PC-3 (cell line): ENCODE measurements around the gene NR5A1. TPM values are rescaled to one million over a fixed set of nuclear protein-coding genes. Genes with fewer than 3 reads are reported as not detected.

Source experiments
- ATAC-seq: fragments of 200-7000 bp; cut with Tn5 transposase; 2 replicates; pipeline ENCODE4 v1.9.1; 2020; ENCODE audit warnings: mild to moderate bottlenecking, moderate library complexity
- BruUV-seq: library from RNA; stranded (reverse); fragments of 400-500 nt; replicated peaks from 2 replicates; lab custom pipeline; 2021; lab: Mats Ljungman, UMichigan
- CTCF ChIA-PET: fragments of 300-600 bp; sonication (Branson Sonifier 250); formaldehyde crosslinking; loops from one replicate; lab custom pipeline; 2022; ENCODE audit warnings: antibody characterized with exemption; lab: Charles Lee
- POLR2A ChIA-PET: fragments of 300-600 bp; sonication (Branson Sonifier 250); formaldehyde crosslinking; loops from one replicate; lab custom pipeline; 2022; ENCODE audit warnings: antibody characterized with exemption; ENCODE audit not compliant: unreplicated experiment; lab: Charles Lee
- DNase-seq: peaks from one replicate; pipeline ENCODE4 v3.0.0-alpha.2; 2015
- H2AFZ ChIP-seq: fragments of 300-600 bp; sonication (generic); 2 replicates; pipeline ENCODE4 v1.6.0; 2016; ENCODE audit warnings: antibody characterized with exemption, low read length
- H3F3A ChIP-seq: fragments of 300-600 bp; sonication (generic); one replicate; pipeline ENCODE4 v1.6.0; 2017; ENCODE audit warnings: antibody characterized with exemption, low read length, control low read depth, mild to moderate bottlenecking; ENCODE audit not compliant: unreplicated experiment
- H3K27ac ChIP-seq: fragments of 300-600 bp; sonication (generic); 2 replicates; pipeline ENCODE4 v1.5.1; 2016; ENCODE audit warnings: mild to moderate bottlenecking, low read length
- H3K27me3 ChIP-seq: fragments of 300-600 bp; sonication (generic); 2 replicates; pipeline ENCODE4 v1.6.1; 2016; ENCODE audit warnings: low read length, mixed read lengths
- H3K36me3 ChIP-seq: fragments of 300-600 bp; sonication (generic); 2 replicates; pipeline ENCODE4 v1.6.1; 2016; ENCODE audit warnings: low read depth, mixed run types, low read length, mixed read lengths
- H3K4me1 ChIP-seq: fragments of 300-600 bp; sonication (generic); 2 replicates; pipeline ENCODE4 v1.5.1; 2016; ENCODE audit warnings: low read length; ENCODE audit not compliant: insufficient read depth
- H3K4me2 ChIP-seq: fragments of 300-600 bp; sonication (generic); 2 replicates; pipeline ENCODE4 v1.6.0; 2016; ENCODE audit warnings: low read length
- H3K4me3 ChIP-seq: fragments of 300-600 bp; sonication (generic); 2 replicates; pipeline ENCODE4 v1.5.1; 2016; ENCODE audit warnings: mild to moderate bottlenecking, low read length, mixed read lengths
- H3K79me2 ChIP-seq: fragments of 300-600 bp; sonication (generic); 2 replicates; pipeline ENCODE4 v1.6.1; 2017; ENCODE audit warnings: low read length, mixed read lengths
- H3K9ac ChIP-seq: fragments of 300-600 bp; sonication (generic); 2 replicates; pipeline ENCODE4 v1.6.0; 2016; ENCODE audit warnings: mild to moderate bottlenecking, low read length
- H3K9me2 ChIP-seq: fragments of 300-600 bp; sonication (generic); replicated peaks from 2 replicates; pipeline ENCODE4 v1.6.1; 2016; ENCODE audit warnings: mixed run types, low read length, mixed read lengths
- H3K9me3 ChIP-seq: fragments of 300-600 bp; sonication (generic); 2 replicates; pipeline ENCODE4 v1.6.1; 2016; ENCODE audit warnings: low read length, mixed read lengths
- H4K20me1 ChIP-seq: fragments of 300-600 bp; sonication (generic); 2 replicates; pipeline ENCODE4 v1.6.1; 2016; ENCODE audit warnings: low read length, mixed read lengths
- CTCF ChIP-seq: fragments of 300-600 bp; sonication (generic); conservative IDR thresholded peaks from 2 replicates; pipeline ENCODE4 v1.5.1; 2017; ENCODE audit warnings: antibody characterized with exemption, low read depth, mild to moderate bottlenecking, low read length
- EZH2 ChIP-seq: fragments of 300-600 bp; sonication (generic); IDR thresholded peaks from one replicate; pipeline ENCODE4 v1.6.1; 2017; ENCODE audit warnings: antibody characterized with exemption, mild to moderate bottlenecking, low read length; ENCODE audit not compliant: unreplicated experiment
- EZH2phosphoT487 ChIP-seq: fragments of 300-600 bp; sonication (generic); IDR thresholded peaks from 2 replicates; pipeline ENCODE4 v1.6.1; 2018; ENCODE audit warnings: mild to moderate bottlenecking, antibody characterized with exemption, low read length, borderline replicate concordance
- intact Hi-C: fragments of 100-400 bp; cut with micrococcal nuclease; formaldehyde crosslinking; loops from 2 replicates; pipeline ENCODE4 v1.9.0; 2023
- total RNA-seq: library from RNA; depleted of rRNA; stranded (reverse); fragments of >200 nt; gene quantifications from 2 replicates; pipeline ENCODE4 v1.2.3, GENCODE V29; 2014

NR5A1 gene
- total RNA-seq, 1 experiment from 2014 or later: not detected

GRCh38 chr9:124439686-124440243, 67.4 kb downstream of the NR5A1 start:
- TF ChIP-seq CTCF: no peak
- BruUV-seq: no TSS peak
- no peak for ATAC-seq
- H2AFZ ChIP-seq: no peak overlapping the region
- no peak for DNase-seq
- no peak overlapping the region for H3K4me2 ChIP-seq
- H3K27me3 ChIP-seq: no peaks in the 10 kb centered on the region
- no peaks in the 10 kb centered on the region for H3K79me2 ChIP-seq
- no peak overlapping the region for H3K4me3 ChIP-seq
- ChIA-PET CTCF (no interaction called here), POLR2A (no interaction called here)
- H3K27ac ChIP-seq: no peak overlapping the region
- no peaks in the 10 kb centered on the region for H3K36me3 ChIP-seq
- intact Hi-C loops: no loop called here
- no peaks in the 10 kb centered on the region for H3K4me1 ChIP-seq
- H3K9ac ChIP-seq: no peak overlapping the region
- no peaks in the 10 kb centered on the region for H4K20me1 ChIP-seq
- no peaks in the 10 kb centered on the region for H3K9me3 ChIP-seq
- no peaks in the 10 kb centered on the region for H3K9me2 ChIP-seq
- H3F3A ChIP-seq: no peaks in the 10 kb centered on the region

- Histone ChIP-seq H4K20me1 (no peaks in the 10 kb centered on the region), H3K36me3 (no peaks in the 10 kb centered on the region), H3K79me2 (no peaks in the 10 kb centered on the region), H3K27ac (no peak overlapping the region), H3K4me3 (no peak overlapping the region), H3K27me3 (no peaks in the 10 kb centered on the region), H3K9ac (no peak overlapping the region), H2AFZ (no peak overlapping the region), H3K9me2 (no peaks in the 10 kb centered on the region), H3K4me1 (no peaks in the 10 kb centered on the region), H3F3A (no peaks in the 10 kb centered on the region), H3K9me3 (no peaks in the 10 kb centered on the region), H3K4me2 (no peak overlapping the region)
- CTCF ChIA-PET: no interaction called here
- BruUV-seq: no TSS peak
- POLR2A ChIA-PET: no interaction called here
- intact Hi-C loops: no loop called here
- ATAC-seq (no peak), DNase-seq (no peak)
- TF ChIP-seq EZH2phosphoT487: no peak
- no peak for TF ChIP-seq EZH2
- TF ChIP-seq CTCF: no peak
Measured at GRCh38 chr9:124439086-124439485, 68.1 kb downstream of the NR5A1 start.

GRCh38 chr9:124438091-124438490, 69.1 kb downstream of the NR5A1 start:
- Histone ChIP-seq H3K4me2 (no peak overlapping the region), H3K4me3 (no peak overlapping the region), H3K4me1 (no peaks in the 10 kb centered on the region), H3K27me3 (no peaks in the 10 kb centered on the region), H3K27ac (no peak overlapping the region), H3K9me2 (no peaks in the 10 kb centered on the region), H3K9ac (no peak overlapping the region), H3F3A (no peaks in the 10 kb centered on the region), H3K9me3 (no peaks in the 10 kb centered on the region), H3K79me2 (no peaks in the 10 kb centered on the region), H4K20me1 (no peaks in the 10 kb centered on the region), H2AFZ (no peak overlapping the region), H3K36me3 (no peaks in the 10 kb centered on the region)
- ATAC-seq (no peak), DNase-seq (no peak)
- intact Hi-C loops: no loop called here
- no TSS peak for BruUV-seq
- no peak for TF ChIP-seq EZH2phosphoT487
- TF ChIP-seq EZH2: no peak
- no peak for TF ChIP-seq CTCF
- CTCF ChIA-PET: no interaction called here
- POLR2A ChIA-PET: no interaction called here
